GM12874 (cell line): Measurements from ENCODE around the gene LCE3E.

ENCODE experiments used
- CTCF ChIP-seq: IDR thresholded peaks from 2 replicates; pipeline ENCODE4 v1.5.1; 2011; ENCODE audit warnings: low read depth, mild to moderate bottlenecking, control low read depth, low read length, moderate library complexity; ENCODE audit not compliant: insufficient read depth

The LCE3E gene

DNA sequence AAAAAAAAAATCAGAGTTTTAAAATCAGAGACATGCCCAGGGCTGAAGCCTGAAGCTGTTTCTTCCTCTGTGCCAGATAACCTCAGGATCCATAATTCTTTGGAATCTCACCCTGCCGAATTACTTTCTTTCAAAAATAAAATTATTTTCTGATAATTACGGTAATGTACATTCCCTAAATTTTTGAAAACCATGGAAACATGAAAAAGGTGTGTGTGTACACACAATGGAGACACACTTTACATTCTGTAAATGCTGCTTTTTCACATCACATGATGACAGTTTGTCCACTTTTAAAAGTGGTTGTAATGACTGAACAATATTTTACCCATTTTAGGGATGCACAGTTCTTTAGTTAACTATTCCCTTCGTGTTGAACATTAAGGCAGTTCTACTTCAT is 30.8 kb downstream of the LCE3E start:
- no peak for TF ChIP-seq CTCF

DNA sequence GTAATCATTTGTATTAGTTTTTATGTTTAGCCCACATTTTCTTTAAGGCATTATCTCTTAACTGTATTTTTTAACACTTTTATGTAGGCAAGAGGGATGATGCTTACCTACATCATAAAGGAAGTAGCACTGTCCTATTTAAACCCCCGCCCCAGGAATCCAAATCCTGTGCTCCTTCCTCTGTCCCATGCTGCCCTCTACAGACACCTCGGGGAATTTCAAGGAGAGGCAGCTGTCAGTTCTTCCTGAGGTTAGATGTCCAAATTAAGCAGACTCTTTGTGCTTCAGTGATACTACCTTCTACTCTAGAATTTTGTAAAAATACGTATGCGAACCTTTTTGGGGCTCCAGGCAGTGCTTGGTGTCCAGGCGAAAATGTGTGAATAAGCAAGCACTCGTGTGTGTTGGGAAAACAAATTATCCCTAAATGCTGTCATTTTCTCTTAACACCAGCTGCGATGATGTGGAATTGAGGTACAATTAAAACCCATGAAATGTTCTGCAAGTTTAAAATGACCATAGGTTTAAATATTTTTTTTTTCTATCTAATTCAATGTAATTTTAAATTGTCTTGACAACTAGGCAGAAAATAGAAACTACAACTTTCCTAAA is 33.1 kb downstream of the LCE3E start:
- peak; percentile 70 for TF ChIP-seq CTCF

DNA sequence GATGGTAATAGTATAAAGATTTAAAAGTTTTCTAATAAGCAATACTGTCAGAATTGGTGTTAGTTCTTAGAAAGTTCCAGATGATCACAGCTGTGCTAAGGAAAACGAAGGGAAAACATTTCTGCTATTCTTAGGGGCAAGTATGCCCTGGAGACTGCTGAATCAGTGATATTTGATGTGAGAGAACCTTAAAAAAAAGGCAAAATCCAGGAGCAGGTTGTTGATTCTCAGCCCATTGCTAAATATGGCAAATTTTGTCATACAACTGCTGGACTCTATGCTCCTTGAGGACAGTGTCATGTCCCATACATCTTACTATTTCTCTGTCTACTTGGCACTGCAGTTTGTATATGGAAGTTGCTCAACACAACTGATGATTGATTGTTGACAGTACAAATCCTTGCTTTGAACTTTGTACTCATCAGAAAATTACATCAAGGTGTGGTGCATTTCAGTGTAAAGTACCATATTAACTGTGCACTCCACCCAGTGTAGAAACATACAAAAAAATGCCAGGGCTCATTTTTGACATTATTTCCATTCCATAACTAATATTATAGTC is 41.4 kb downstream of the LCE3E start:
- no peak for TF ChIP-seq CTCF

DNA sequence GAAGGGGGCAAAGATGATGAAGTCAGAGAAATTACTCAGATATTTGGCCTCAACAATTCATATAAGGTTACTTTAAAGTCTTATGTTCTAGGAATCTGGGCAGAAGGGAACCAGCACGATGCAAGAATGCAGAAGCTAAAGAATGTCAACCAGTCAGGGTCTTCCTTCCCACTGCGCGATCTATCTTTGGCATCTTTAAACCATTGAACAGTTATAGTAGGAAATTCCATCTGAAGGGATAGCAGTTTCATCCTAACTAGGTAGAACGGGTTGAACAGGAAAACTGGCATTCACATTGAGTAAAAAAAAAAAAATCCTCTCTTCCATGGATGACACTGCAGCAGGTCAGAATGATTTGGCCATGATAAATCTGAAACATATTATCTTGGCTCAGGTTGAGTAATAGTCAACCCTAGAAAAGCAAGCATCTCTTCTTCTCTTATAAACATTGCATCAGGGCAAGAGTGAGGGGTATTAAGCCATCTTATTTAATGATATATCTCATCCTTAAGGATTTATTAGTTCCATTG is 46.0 kb downstream of the LCE3E start:
- no peak for TF ChIP-seq CTCF

- no peak for TF ChIP-seq CTCF
Observed at GRCh38 chr1:152519851-152520250, 46.7 kb downstream of the LCE3E start.

DNA sequence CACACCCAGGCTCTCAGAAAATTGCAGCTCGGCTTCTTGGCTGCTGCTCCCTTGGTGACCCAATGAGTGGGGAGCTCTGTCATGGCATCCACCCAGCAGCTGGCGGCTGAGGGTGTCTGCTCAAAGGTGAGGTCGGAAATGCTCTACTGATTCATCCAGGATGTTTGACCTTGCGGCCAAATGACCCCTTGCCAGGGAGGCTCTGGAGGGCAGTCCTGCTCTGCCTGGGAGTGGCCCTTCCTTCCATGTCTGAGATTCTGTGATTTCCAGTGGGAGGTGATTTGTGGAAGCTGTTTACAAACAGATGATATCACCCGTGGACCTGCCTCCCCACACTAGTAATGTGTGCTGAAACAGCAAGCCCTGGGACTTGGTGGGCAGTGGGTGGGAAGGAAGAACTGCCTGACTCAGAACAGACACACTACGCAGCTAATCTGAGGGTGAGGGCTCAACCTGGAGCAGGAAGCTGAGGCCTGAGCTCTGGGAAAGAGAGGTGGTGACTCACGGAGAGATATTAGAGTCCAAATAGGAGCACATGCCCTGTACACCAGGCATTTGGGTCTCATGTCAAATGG is 49.3 kb downstream of the LCE3E start:
- TF ChIP-seq CTCF: no peak

DNA sequence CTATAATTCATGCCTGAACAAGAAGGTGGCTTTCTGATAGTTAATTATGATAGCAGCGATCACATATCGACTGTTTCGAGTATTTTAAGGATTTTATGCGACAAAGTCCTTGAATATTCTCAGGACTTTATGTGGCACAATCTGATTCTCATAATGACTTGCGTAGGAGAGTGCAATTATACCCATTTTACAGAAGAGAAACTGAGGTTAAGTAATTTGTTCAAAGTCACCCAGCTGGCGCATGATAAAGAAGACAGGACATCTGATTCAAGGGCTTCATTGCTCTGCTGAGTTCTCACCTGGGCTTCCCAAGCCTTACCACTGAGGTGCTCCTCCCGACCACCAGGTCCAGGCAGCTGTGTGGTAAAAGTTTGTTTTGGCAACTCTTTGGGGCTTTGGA is 50.5 kb downstream of the LCE3E start:
- no peak for TF ChIP-seq CTCF
